Activated T-helper 1 cell treated with anti-CD3 and anti-CD28 coated beads, Interleukin-12 subunit alpha, Interleukin-12 subunit beta, Interleukin-2, Interleukin-4 antibody, amounts not matched to agents 30 ng/mL and 10 ng/mL and 1 ng/mL, durations not matched to agents 14 hours and 24 hours and 36 hours (primary cell): Measurements from ENCODE around the gene METTL18. TPM values are rescaled to one million over a fixed set of nuclear protein-coding genes. Genes with fewer than 3 reads are reported as not detected.

Experiments
- DNase-seq: peaks from one replicate; pipeline ENCODE4 v3.0.0; 2021; ENCODE audit warnings: low spot score
- H3K27ac Mint-ChIP-seq: one replicate; pipeline ENCODE4 v1.8.0; 2021; ENCODE audit warnings: mild to moderate bottlenecking, mixed read lengths
- H3K27me3 Mint-ChIP-seq: one replicate; pipeline ENCODE4 v1.8.0; 2022; ENCODE audit warnings: mild to moderate bottlenecking, moderate library complexity, mixed read lengths; ENCODE audit not compliant: insufficient read depth
- H3K36me3 Mint-ChIP-seq: one replicate; pipeline ENCODE4 v1.8.0; 2021; ENCODE audit warnings: low read depth, mixed read lengths
- H3K4me1 Mint-ChIP-seq: one replicate; pipeline ENCODE4 v1.8.0; 2021; ENCODE audit warnings: low read depth, mixed read lengths
- H3K4me3 Mint-ChIP-seq: one replicate; pipeline ENCODE4 v1.8.0; 2021; ENCODE audit warnings: mild to moderate bottlenecking, moderate library complexity, mixed read lengths
- H3K9me3 Mint-ChIP-seq: one replicate; pipeline ENCODE4 v1.8.0; 2021; ENCODE audit warnings: mixed read lengths
- intact Hi-C: fragments of 100-400 bp; cut with micrococcal nuclease; formaldehyde crosslinking; loops from one replicate; pipeline ENCODE4 v1.15.1; 2024
- total RNA-seq: library from RNA; stranded (reverse); gene quantifications from 2 replicates; pipeline ENCODE4 v1.2.3, GENCODE V29; 2022

Gene METTL18
- total RNA-seq, 1 donor from 2014 or later, result 9.3 TPM

- H3K36me3 Mint-ChIP-seq, result peaks cover 2% of the 10 kb centered on the region
- no peak overlapping the region for H3K4me3 Mint-ChIP-seq
- no peak for DNase-seq
- H3K9me3 Mint-ChIP-seq, result no peaks in the 10 kb centered on the region
- intact Hi-C loops, result no loop called here
- no peak overlapping the region for H3K27ac Mint-ChIP-seq
- H3K4me1 Mint-ChIP-seq, result no peaks in the 10 kb centered on the region
- H3K27me3 Mint-ChIP-seq, result peaks cover 10% of the 10 kb centered on the region
Observed at GRCh38 chr1:169779150-169779549, 15.6 kb downstream of the METTL18 start.

DNA sequence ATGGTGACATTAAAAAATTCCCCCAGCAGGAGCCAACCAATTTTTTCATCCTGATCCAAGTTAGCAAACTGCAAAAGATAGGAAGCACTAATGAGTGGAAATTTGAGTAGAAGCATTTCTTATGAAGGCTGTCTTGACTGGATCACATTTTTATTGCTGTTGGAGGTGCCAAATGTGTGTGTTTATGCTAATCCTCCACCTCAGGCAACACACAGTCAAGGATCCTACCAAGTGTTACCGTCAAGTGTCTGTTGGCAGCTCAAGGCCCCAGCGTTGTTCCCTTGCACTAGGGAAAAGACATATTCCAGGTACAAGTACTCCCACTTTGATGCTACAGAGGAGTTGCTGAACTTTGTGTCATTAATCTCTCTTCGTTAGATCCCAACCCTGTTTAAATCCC lies 18.3 kb downstream of the METTL18 start:
- Mint-ChIP-seq H3K27ac (no peak overlapping the region), H3K4me1 (no peaks in the 10 kb centered on the region), H3K36me3 (no peaks in the 10 kb centered on the region), H3K4me3 (no peak overlapping the region), H3K9me3 (no peaks in the 10 kb centered on the region), H3K27me3 (peaks cover 8% of the 10 kb centered on the region)
- DNase-seq, result no peak
- intact Hi-C loops, result no loop called here

- Mint-ChIP-seq H3K27ac (no peak overlapping the region), H3K4me1 (no peaks in the 10 kb centered on the region)
Observed at GRCh38 chr1:169768161-169768560, 26.5 kb downstream of the METTL18 start.

DNA sequence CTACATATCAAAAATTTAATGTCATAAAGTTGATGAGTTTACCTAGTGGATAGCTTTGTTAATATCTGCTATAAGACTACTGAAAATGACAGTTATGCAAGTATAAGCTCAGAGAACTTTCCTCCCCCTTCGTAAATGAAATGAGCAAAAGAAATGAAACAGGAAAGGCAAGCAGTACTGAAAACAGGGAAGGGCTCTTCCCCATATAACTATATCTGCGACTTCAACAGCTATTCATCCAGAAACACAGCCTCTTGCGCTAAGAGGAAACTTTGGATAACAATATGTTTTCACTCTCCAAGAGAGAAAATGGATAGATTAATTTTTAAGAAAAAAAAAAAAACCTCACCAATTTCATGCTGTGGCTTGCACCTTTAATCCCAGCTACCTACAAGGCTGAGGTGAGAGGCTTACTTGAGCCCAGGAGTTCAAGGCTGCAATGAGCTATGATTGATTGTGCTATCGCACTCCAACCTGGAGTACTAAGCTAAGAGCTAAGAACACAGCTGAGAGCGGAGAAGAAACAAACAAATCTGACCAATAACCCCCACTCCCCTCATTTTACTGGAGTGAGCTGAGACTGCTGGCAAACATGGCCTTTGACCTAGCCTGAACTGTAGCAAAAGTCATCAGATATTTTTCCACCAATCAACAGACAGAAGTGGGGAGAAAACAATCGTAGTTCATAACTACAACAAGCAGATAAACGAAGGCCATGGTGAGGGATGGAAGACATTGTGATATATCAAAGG lies 29.0 kb downstream of the METTL18 start:
- DNase-seq, result no peak
- intact Hi-C loops, result no loop called here
- peaks cover 6% of the 10 kb centered on the region for H3K27me3 Mint-ChIP-seq
- H3K4me3 Mint-ChIP-seq, result no peak overlapping the region
- H3K4me1 Mint-ChIP-seq, result no peaks in the 10 kb centered on the region
- H3K36me3 Mint-ChIP-seq, result no peaks in the 10 kb centered on the region
- H3K27ac Mint-ChIP-seq, result no peak overlapping the region
- no peaks in the 10 kb centered on the region for H3K9me3 Mint-ChIP-seq

More at GRCh38 chr1:169768161-169768560, 26.5 kb downstream of the METTL18 start:
- DNase-seq, result no peak
- Mint-ChIP-seq H3K4me3 (no peak overlapping the region), H3K9me3 (no peaks in the 10 kb centered on the region), H3K36me3 (no peaks in the 10 kb centered on the region), H3K27me3 (peaks cover 6% of the 10 kb centered on the region)
- intact Hi-C loops, result no loop called here

DNA sequence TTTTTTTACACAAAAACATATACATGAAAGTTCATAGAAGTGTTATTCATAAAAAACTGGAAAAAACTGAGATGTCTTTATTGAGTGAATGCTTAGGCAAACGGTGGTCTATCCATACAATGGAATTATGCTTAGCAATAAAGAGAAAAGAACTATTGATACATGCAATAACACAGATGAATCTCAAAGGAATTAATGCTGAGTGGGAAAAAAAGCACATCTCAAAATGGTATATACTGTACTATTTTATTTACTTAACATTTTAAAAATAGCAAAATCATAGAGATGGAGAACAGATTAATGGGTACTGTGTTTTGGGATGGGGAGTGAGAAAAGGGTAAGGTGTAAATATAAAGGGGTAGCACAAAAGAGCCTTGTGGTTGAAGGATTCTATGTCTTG lies 29.8 kb downstream of the METTL18 start:
- Mint-ChIP-seq H3K9me3 (no peaks in the 10 kb centered on the region), H3K4me1 (no peaks in the 10 kb centered on the region), H3K27me3 (peaks cover 6% of the 10 kb centered on the region), H3K36me3 (no peaks in the 10 kb centered on the region), H3K4me3 (no peak overlapping the region), H3K27ac (no peak overlapping the region)
- DNase-seq, result no peak
- intact Hi-C loops, result no loop called here

DNA sequence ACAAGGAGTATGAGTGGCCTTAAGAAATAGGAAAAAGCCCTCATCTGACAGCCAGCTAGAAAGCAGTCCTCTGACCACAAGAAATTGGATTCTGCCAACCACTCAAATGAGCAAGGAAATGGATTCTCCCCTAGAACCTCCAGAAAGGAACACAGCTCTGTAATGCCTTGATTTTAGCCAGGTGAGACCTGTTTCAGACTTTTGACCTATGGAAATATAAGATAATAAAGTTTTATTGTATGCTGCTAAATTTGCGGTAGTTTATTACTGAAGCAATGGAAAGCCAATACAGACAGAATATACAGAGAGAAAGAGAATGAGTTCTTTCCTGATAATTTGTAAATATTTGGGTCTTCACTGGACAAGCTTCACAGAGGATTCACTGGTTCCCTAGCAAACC lies 32.0 kb downstream of the METTL18 start:
- no peak for DNase-seq
- Mint-ChIP-seq H3K9me3 (no peaks in the 10 kb centered on the region), H3K4me1 (no peaks in the 10 kb centered on the region), H3K36me3 (no peaks in the 10 kb centered on the region), H3K27me3 (peaks cover 6% of the 10 kb centered on the region), H3K27ac (no peak overlapping the region), H3K4me3 (no peak overlapping the region)
- intact Hi-C loops, result no loop called here

- H3K4me1 Mint-ChIP-seq, result no peaks in the 10 kb centered on the region
- H3K4me3 Mint-ChIP-seq, result no peak overlapping the region
- no peaks in the 10 kb centered on the region for H3K9me3 Mint-ChIP-seq
- no peaks in the 10 kb centered on the region for H3K27me3 Mint-ChIP-seq
- no peak for DNase-seq
- no peaks in the 10 kb centered on the region for H3K36me3 Mint-ChIP-seq
- intact Hi-C loops, result no loop called here
- no peak overlapping the region for H3K27ac Mint-ChIP-seq
Observed at GRCh38 chr1:169759038-169759437, 35.7 kb downstream of the METTL18 start.

GRCh38 chr1:169753549-169753948 lies 41.2 kb downstream of the METTL18 start:
- Mint-ChIP-seq H3K9me3 (no peaks in the 10 kb centered on the region), H3K27ac (no peak overlapping the region), H3K4me3 (no peak overlapping the region), H3K36me3 (no peaks in the 10 kb centered on the region), H3K4me1 (no peaks in the 10 kb centered on the region), H3K27me3 (peaks cover 3% of the 10 kb centered on the region)
- DNase-seq, result no peak
- intact Hi-C loops, result no loop called here

DNA sequence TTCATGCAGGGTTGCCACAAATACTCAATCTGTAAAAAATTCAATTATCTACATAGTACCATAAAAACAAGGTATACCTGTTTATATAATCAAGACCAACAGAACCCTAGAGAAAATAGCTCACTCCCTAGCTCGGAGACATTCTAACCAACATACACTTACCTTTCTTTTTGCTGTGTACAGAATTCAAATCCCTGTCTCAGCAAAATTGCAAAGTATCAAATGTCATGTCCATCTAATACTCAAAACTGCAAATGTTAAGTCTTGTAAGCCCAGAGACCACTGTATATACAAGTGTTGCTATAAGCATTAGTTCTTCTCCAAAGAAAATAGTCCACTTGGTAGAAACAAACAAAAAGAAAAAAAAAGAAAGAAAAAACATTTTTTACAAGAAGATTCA lies 44.7 kb downstream of the METTL18 start:
- no peaks in the 10 kb centered on the region for H3K36me3 Mint-ChIP-seq
- peaks cover 4% of the 10 kb centered on the region for H3K27me3 Mint-ChIP-seq
- intact Hi-C loops, result no loop called here
- DNase-seq, result no peak
- H3K9me3 Mint-ChIP-seq, result no peaks in the 10 kb centered on the region
- H3K4me1 Mint-ChIP-seq, result no peaks in the 10 kb centered on the region
- no peak overlapping the region for H3K27ac Mint-ChIP-seq
- no peak overlapping the region for H3K4me3 Mint-ChIP-seq

DNA sequence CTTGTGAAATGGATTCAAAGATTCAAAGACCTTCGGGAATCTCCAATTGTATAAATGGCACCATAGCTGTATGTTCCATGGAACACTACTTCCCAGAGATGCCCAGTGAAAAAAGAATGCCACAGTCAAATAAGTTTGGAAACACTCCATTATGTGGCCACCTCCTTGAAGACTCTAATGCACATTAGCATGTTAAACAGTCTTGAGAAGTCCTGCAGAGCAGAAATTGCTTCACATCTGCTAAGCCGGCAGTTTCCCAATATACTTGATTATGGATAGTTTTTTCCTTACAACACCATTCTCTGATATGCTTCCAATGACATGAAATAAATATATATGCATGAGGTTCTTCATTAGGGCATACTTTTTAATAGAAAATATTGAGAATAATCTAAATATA lies 48.2 kb downstream of the METTL18 start:
- no peak overlapping the region for H3K4me3 Mint-ChIP-seq
- H3K4me1 Mint-ChIP-seq, result no peaks in the 10 kb centered on the region
- DNase-seq, result no peak
- H3K27me3 Mint-ChIP-seq, result peaks cover 1% of the 10 kb centered on the region
- H3K36me3 Mint-ChIP-seq, result no peaks in the 10 kb centered on the region
- no peak overlapping the region for H3K27ac Mint-ChIP-seq
- no peaks in the 10 kb centered on the region for H3K9me3 Mint-ChIP-seq
- intact Hi-C loops, result no loop called here

DNA sequence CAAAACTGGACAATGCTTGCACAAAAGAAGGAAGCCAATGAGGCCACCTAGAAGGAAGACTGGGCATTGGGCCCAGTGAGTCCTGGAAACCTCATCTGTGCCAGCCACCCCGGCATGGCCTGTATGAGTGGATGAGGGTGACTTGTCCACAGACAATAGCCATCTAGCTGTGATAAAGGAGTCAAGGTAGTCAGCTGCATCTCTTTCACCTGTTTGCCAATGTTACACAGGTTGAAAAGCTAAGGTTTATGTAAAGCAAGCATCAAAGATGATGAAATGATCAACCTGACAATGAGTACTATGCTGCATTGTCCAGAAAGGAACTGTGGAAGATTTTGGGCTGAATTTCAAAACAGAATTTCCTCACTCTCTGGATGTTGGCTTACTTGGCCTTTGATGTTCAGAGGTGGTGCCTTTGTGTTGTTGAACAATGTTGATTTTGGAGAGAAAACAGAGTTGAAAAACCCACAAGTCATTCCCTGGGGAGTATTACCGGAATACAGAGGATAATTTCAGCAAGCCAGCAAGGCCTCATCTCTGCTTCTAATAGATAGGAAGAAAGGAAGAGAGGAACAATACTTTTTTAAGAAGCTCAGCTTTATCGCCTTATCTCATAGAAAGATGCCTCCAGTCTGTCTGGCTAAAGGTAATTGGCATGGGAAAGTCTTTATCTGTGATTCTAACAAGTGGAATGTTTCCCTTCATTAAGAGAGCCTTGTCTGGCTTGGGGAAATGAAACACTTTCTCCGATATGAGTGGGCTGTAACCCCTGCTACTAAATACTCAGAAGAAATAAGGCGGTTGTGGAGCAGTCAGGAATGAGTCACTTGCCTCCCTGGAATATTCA lies 49.5 kb downstream of the METTL18 start:
- intact Hi-C loops, result no loop called here
- Mint-ChIP-seq H3K27me3 (peaks cover 1% of the 10 kb centered on the region), H3K4me3 (no peak overlapping the region), H3K9me3 (no peaks in the 10 kb centered on the region), H3K4me1 (no peaks in the 10 kb centered on the region), H3K36me3 (no peaks in the 10 kb centered on the region), H3K27ac (no peak overlapping the region)
- no peak for DNase-seq
